ENCODE measurements around the gene MYL4.

The MYL4 gene

DNA sequence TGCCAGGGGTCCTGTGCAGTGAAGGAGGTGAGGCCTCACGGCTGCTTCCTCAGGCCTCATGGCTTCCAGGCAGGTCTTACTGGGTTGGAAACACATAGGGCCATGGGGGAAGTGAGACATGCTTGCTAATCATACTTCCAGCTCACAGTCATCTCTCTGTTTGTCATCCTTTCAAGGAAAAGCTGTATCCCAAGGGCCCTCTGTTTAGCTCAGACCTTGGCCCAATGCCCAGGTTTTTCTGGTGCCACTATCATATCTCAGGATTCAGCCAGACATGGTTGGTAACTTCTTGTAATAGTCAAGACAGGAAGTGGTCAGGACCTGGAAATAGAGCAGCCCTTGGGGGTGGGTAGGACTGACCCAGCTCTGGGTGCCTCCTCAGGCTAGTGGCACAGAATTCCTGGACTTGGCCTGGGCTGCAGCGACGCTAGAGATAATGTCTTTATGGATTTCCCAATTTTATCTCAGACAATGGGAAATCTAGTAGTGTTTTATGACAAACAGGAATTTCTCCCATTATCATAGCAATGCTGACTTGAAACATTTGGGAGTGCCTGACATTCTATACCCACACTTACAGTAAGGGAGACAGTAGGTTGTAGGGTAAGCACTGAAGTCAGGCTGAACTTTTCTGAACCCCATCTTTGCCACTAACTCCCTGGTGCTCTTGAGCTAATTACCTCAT is 31.0 kb downstream of the MYL4 start:
- H3K4me3 ChIP-seq (replicated peaks; ENCODE audit: low read depth, low read length): no peak overlapping the region
- peak; percentile 86 for DNase-seq (ENCODE audit: extremely low read depth, low read depth)

DNA sequence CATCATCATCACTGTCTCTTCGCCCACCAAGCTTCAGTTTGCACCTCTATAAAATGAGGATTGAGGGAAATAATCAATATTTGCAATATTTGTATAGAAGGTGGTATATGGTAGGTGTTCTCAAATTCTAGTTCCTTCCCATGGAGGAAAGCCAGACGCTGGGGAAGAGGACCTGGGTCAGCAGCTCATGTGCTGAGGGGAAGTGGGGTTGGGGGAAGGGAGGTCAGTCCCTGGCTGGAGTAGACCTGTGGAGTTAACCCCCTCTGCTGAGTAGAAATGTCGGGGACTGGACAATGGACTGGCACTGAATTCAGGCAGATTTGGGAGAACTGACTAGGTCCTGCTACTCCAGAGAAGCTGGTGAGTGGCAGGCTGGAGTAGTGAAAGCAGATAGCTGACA is 31.7 kb downstream of the MYL4 start:
- H3K4me3 ChIP-seq (replicated peaks; ENCODE audit: low read depth, low read length): no peak overlapping the region
- TF ChIP-seq, protein P1, sequence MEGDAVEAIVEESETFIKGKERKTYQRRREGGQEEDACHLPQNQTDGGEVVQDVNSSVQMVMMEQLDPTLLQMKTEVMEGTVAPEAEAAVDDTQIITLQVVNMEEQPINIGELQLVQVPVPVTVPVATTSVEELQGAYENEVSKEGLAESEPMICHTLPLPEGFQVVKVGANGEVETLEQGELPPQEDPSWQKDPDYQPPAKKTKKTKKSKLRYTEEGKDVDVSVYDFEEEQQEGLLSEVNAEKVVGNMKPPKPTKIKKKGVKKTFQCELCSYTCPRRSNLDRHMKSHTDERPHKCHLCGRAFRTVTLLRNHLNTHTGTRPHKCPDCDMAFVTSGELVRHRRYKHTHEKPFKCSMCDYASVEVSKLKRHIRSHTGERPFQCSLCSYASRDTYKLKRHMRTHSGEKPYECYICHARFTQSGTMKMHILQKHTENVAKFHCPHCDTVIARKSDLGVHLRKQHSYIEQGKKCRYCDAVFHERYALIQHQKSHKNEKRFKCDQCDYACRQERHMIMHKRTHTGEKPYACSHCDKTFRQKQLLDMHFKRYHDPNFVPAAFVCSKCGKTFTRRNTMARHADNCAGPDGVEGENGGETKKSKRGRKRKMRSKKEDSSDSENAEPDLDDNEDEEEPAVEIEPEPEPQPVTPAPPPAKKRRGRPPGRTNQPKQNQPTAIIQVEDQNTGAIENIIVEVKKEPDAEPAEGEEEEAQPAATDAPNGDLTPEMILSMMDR (IDR thresholded peaks at IDR 0.05; ENCODE audit: low read depth, low read length, missing control alignments): no peak
- DNase-seq (ENCODE audit: extremely low read depth, low read depth): no peak

More for the DNA sequence above, 31.0 kb downstream of the MYL4 start:
- TF ChIP-seq, protein P1 (IDR thresholded peaks at IDR 0.05; ENCODE audit: low read depth, low read length, missing control alignments): no peak

DNA sequence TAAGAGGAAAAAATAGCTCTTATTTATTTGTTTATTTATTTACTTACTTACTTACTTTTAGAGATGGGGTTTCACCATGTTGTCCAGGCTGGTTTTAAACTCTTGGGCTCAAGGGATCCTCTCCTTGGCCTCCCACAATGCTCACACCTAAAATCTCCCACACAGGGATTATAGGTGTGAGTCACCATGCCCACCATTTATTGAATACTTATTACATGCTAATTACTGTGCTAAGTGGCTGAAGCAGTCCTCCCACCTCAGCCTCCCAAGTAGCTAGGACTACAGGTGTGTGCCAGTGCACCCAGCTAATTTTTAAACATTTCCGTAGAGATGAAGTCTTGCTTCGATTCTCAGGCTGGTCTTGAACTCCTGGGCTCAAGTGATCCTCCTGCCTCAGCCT is 33.5 kb downstream of the MYL4 start:
- no peak overlapping the region for H3K4me3 ChIP-seq (replicated peaks; ENCODE audit: low read depth, low read length)
- TF ChIP-seq, protein P1 (IDR thresholded peaks at IDR 0.05; ENCODE audit: low read depth, low read length, missing control alignments): no peak
- no peak for DNase-seq (ENCODE audit: extremely low read depth, low read depth)

DNA sequence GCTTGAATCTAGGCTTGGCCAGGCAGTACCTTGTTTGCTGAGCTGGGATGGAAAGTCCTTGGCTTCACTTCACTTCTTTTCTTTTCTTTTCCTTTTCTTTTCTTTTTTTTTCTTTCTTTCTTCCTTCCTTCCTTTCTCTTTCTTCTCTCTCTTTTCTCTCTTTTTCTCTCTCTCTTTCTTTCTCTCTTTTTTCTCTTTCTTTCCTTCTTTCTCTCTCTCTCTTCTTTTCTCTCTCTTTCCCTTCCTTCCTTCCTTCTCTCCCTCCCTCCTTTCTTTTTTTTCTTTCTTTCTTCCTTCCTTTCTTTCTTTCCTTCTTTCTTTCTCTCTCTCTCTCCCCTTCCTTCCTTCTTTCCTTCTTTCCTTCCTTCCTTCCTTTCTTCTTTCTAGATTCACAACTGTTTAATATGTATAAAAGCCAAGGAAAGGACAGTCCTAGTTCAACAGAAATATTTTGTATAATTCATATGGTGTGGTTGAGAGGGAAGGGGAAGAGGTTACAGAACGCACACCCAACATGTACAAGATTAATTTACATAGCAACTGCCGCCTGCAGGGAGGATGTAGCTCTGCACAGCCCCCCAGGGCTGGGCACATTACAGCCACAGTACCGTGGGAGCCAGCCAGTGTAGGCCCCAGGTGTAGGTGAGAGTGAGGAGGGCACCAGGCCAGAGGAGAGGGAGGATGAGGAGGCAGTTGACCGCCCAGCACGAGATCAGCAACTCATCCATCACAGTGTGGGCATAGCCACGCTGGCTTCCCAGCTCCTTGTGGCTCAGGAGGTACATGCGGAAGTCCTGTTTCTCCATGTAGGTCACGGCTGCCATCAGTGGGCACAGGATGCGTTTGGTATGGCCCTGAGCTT is 34.8 kb downstream of the MYL4 start:
- TF ChIP-seq, protein P1 (IDR thresholded peaks at IDR 0.05; ENCODE audit: low read depth, low read length, missing control alignments): no peak
- H3K4me3 ChIP-seq (replicated peaks; ENCODE audit: low read depth, low read length): no peak overlapping the region
- DNase-seq (ENCODE audit: extremely low read depth, low read depth): no peak

DNA sequence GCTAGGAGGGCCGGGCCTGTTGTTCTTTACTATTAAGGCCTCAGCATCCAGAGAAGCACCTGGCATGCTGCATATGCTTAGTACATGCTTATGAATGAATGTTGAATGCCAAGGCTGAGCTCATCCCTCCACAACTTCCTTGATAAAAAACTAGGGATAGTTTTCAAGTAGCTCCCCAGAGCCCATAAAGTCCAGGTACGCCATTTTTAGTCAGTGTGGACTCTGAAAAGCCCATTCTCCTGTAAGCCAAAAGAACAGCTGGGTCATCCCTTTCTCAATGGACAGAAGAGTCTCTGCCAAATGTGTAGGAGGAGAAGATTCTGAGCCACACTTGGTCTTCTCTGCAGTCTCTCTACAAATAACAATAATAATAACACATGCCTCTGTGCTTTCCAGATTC is 35.5 kb downstream of the MYL4 start:
- TF ChIP-seq, protein P1 (IDR thresholded peaks at IDR 0.05; ENCODE audit: low read depth, low read length, missing control alignments): no peak
- DNase-seq (ENCODE audit: extremely low read depth, low read depth): no peak
- H3K4me3 ChIP-seq (replicated peaks; ENCODE audit: low read depth, low read length): no peak overlapping the region

DNA sequence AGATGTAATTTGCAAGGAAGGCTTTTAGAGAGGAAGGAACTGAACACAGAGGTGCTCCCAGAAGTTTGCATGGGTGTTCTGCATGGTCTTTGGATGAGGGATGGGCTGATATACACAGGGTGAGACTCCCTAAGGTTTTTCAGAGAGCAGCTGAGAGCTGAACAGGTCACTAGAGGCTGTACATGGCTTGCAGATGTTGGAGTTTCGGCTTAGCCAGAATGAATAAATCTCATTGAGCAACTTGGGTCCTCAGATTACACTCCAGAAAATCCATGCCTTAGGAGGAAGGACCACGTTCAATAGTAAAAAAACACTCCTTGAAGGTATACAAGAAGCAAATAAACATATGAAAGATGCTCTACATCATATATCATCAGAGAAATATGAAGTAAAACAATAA is 37.0 kb downstream of the MYL4 start:
- TF ChIP-seq, protein P1 (IDR thresholded peaks at IDR 0.05; ENCODE audit: low read depth, low read length, missing control alignments): no peak
- no peak overlapping the region for H3K4me3 ChIP-seq (replicated peaks; ENCODE audit: low read depth, low read length)
- DNase-seq (ENCODE audit: extremely low read depth, low read depth): no peak
